Measurements from ENCODE around the gene ACVRL1. TPM values are rescaled to one million over a fixed set of nuclear protein-coding genes. Genes with fewer than 3 reads are reported as not detected.

The ACVRL1 gene
- total RNA-seq, 1 donor from 2014 or later: 56.9 TPM

DNA sequence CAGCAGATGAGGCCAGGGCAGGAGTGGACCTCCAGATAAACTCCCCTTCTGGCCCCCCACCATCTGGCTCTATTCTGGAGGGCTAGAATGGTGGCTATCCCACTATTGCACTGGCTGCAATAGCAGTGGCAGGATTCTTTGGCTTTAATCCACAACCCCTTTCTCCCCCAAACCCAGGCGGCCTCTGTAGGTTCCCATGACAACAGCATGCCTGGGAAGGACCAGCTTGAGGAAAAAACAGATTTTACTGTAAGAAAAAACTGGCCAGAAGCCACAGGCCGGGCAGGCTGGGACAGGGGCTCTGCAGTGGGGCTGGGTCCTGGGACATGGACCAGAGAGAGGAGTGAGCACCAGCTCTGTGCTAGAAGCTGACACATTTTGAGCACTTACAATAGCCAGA is 30.6 kb downstream of the ACVRL1 start:
- H3K27ac ChIP-seq (ENCODE audit: low read depth, low read length): no peak overlapping the region
- H3K27me3 ChIP-seq (ENCODE audit: control insufficient read depth in 3 of 3, insufficient read depth in 3 of 3, low read length in 3 of 3): no peaks in the 10 kb centered on the region
- H3K4me3 ChIP-seq (ENCODE audit: low read length in 3 of 3): no peak overlapping the region
- no peak overlapping the region for H3K9ac ChIP-seq (ENCODE audit: low read depth in 1 of 3, low read length in 3 of 3)
- no peaks in the 10 kb centered on the region for H3K9me3 ChIP-seq (ENCODE audit: control insufficient read depth in 3 of 3, low read length in 3 of 3)
- peaks cover 9 to 14% (median 10%) of the 10 kb centered on the region in 3 donors for H3K4me1 ChIP-seq (ENCODE audit: control insufficient read depth in 3 of 3, insufficient read depth in 3 of 3, low read length in 3 of 3)
- no peaks in the 10 kb centered on the region for H3K36me3 ChIP-seq (ENCODE audit: control insufficient read depth in 3 of 3, insufficient read depth in 3 of 3, low read length in 3 of 3)

DNA sequence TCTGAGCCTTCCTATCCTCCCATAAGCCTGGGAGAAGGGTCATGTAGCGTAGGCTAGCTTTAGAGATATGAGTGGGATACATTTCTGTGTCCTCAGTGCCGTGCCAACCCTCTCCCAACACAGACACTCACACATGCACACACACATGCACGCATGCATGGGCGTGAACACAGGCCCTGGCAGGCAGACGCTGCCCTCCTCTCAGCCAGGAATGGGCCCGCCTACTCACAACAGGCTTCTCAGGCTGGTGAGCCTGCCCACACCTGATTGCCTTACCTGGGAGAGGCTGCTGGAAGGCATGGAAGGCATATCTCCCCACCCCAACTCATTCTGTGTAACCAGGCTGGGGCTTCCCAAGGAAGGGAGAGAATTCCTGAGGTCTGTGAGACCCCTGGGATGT is 31.4 kb downstream of the ACVRL1 start:
- Histone ChIP-seq H3K9me3 (ENCODE audit: control insufficient read depth in 3 of 3, low read length in 3 of 3) (peaks cover 0 to 3% (median under 1%) of the 10 kb centered on the region in 3 donors), H3K27me3 (ENCODE audit: control insufficient read depth in 3 of 3, insufficient read depth in 3 of 3, low read length in 3 of 3) (no peaks in the 10 kb centered on the region), H3K4me3 (ENCODE audit: low read length in 3 of 3) (no peak overlapping the region), H3K36me3 (ENCODE audit: control insufficient read depth in 3 of 3, insufficient read depth in 3 of 3, low read length in 3 of 3) (no peaks in the 10 kb centered on the region), H3K4me1 (ENCODE audit: control insufficient read depth in 3 of 3, insufficient read depth in 3 of 3, low read length in 3 of 3) (peaks cover 9 to 14% (median 10%) of the 10 kb centered on the region in 3 donors), H3K9ac (ENCODE audit: low read depth in 1 of 3, low read length in 3 of 3) (no peak overlapping the region), H3K27ac (ENCODE audit: low read depth, low read length) (no peak overlapping the region)

DNA sequence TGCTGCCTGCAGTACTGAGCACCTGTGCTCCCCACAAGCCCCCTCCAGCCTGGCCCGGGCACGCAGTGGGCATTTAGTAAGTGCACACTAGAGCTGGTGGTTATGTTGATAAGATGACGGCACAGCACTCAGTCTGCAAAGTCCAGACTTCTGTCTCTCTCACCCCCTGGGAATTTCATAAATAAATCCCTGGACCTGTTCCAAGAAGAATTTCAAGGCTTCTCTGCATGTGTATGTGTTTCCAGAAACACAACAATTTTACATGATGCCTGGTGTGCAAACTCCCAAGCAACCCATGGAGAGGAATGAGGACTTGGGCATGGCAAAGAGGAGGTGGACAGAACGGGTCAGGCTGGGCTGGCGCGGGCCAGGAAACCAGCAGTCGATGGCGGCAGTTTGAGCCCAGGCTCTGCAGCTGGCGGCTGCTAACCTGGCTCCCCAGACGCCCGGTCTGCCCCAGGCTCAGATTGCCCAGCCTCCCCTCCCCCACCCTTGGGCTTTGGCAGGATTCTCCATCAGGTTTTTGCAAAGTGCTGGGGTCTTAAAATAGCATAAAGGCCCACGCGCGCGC is 33.8 kb downstream of the ACVRL1 start:
- Histone ChIP-seq H3K4me1 (ENCODE audit: control insufficient read depth in 3 of 3, insufficient read depth in 3 of 3, low read length in 3 of 3) (peaks cover 9 to 14% (median 10%) of the 10 kb centered on the region in 3 donors), H3K9ac (ENCODE audit: low read depth in 1 of 3, low read length in 3 of 3) (peak overlapping the region in 2 of 3 donors; percentile 21 to 33), H3K27me3 (ENCODE audit: control insufficient read depth in 3 of 3, insufficient read depth in 3 of 3, low read length in 3 of 3) (no peaks in the 10 kb centered on the region), H3K36me3 (ENCODE audit: control insufficient read depth in 3 of 3, insufficient read depth in 3 of 3, low read length in 3 of 3) (no peaks in the 10 kb centered on the region), H3K27ac (ENCODE audit: low read depth, low read length) (no peak overlapping the region), H3K4me3 (ENCODE audit: low read length in 3 of 3) (peak overlapping the region in 2 of 3 donors; percentile 29 to 38), H3K9me3 (ENCODE audit: control insufficient read depth in 3 of 3, low read length in 3 of 3) (peaks cover 0 to 10% (median 6%) of the 10 kb centered on the region in 3 donors)

DNA sequence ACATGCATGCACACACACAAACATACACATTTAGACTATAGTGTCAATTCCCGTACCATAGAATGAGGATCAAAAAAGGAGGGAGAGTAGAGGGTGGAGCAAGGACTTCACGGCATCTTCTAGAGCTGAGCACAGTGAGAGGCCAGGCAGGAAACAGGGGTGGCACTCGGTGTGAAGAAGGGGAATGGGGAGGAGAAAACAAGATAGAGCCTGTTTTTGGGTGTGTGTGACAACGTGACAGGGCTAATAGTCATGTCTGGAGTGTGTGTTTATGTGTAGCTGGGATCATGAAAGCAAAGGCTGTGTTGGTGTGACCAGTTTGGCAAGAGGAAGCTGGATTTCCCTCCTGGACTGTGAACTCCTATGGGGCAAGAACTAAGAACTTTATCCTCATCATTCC is 34.3 kb downstream of the ACVRL1 start:
- H3K27me3 ChIP-seq (ENCODE audit: control insufficient read depth in 3 of 3, insufficient read depth in 3 of 3, low read length in 3 of 3): no peaks in the 10 kb centered on the region
- no peak overlapping the region for H3K4me3 ChIP-seq (ENCODE audit: low read length in 3 of 3)

DNA sequence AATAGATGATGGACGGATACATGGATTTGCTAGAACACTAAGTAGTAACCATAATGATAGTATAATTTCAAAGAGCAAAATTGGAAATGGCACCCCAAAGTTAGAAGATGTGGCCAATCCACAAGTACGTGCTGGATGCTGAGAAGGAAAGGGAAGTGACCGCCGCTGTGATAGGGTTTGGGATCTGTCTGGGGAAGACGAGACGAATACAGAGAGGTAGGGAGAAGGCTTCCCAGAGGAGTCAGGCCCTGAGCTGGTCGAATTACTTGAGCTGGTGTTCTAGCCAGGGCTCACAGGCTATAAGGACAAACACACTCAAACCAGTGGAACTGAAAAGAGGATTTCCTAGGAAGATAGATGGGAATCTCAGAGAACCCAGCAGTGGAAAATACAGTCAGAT is 34.8 kb downstream of the ACVRL1 start:
- Histone ChIP-seq H3K27ac (ENCODE audit: low read depth, low read length) (no peak overlapping the region), H3K4me1 (ENCODE audit: control insufficient read depth in 3 of 3, insufficient read depth in 3 of 3, low read length in 3 of 3) (peaks cover 9 to 14% (median 10%) of the 10 kb centered on the region in 3 donors), H3K9me3 (ENCODE audit: control insufficient read depth in 3 of 3, low read length in 3 of 3) (peaks cover 0 to 10% (median 6%) of the 10 kb centered on the region in 3 donors), H3K27me3 (ENCODE audit: control insufficient read depth in 3 of 3, insufficient read depth in 3 of 3, low read length in 3 of 3) (no peaks in the 10 kb centered on the region), H3K9ac (ENCODE audit: low read depth in 1 of 3, low read length in 3 of 3) (no peak overlapping the region), H3K4me3 (ENCODE audit: low read length in 3 of 3) (no peak overlapping the region), H3K36me3 (ENCODE audit: control insufficient read depth in 3 of 3, insufficient read depth in 3 of 3, low read length in 3 of 3) (no peaks in the 10 kb centered on the region)

More for the DNA sequence above, 34.3 kb downstream of the ACVRL1 start:
- Histone ChIP-seq H3K9ac (ENCODE audit: low read depth in 1 of 3, low read length in 3 of 3) (no peak overlapping the region), H3K36me3 (ENCODE audit: control insufficient read depth in 3 of 3, insufficient read depth in 3 of 3, low read length in 3 of 3) (no peaks in the 10 kb centered on the region), H3K4me1 (ENCODE audit: control insufficient read depth in 3 of 3, insufficient read depth in 3 of 3, low read length in 3 of 3) (peaks cover 9 to 14% (median 10%) of the 10 kb centered on the region in 3 donors), H3K9me3 (ENCODE audit: control insufficient read depth in 3 of 3, low read length in 3 of 3) (peaks cover 0 to 10% (median 6%) of the 10 kb centered on the region in 3 donors), H3K27ac (ENCODE audit: low read depth, low read length) (no peak overlapping the region)

DNA sequence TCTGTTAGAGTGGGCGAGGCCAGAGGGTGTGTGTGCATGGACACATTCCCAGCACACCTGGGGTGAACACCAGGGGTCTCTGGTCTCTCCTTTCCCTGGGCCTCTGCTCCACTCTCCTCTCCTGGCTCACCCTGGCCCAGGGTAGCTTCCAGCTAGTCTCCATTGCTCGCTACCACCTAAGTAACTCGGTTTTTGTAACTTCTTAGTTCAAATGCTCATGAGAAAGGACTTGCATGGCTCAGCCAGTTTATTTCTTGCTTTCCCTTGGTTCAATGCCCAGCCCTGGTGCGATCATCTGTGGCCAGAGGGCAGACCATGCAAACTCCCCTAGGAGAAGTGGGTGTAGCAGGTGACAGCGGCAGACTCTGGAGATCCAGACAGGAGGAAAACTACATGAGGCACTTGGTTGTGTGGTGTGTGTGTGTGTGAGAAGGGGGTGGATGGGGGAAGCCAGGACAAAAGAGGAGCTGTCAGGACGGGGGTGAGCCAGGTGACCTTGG is 35.2 kb downstream of the ACVRL1 start:
- Histone ChIP-seq H3K27me3 (ENCODE audit: control insufficient read depth in 3 of 3, insufficient read depth in 3 of 3, low read length in 3 of 3) (no peaks in the 10 kb centered on the region), H3K4me3 (ENCODE audit: low read length in 3 of 3) (no peak overlapping the region), H3K27ac (ENCODE audit: low read depth, low read length) (no peak overlapping the region), H3K4me1 (ENCODE audit: control insufficient read depth in 3 of 3, insufficient read depth in 3 of 3, low read length in 3 of 3) (peaks cover 9 to 14% (median 10%) of the 10 kb centered on the region in 3 donors), H3K9ac (ENCODE audit: low read depth in 1 of 3, low read length in 3 of 3) (no peak overlapping the region), H3K9me3 (ENCODE audit: control insufficient read depth in 3 of 3, low read length in 3 of 3) (peaks cover 0 to 10% (median 6%) of the 10 kb centered on the region in 3 donors), H3K36me3 (ENCODE audit: control insufficient read depth in 3 of 3, insufficient read depth in 3 of 3, low read length in 3 of 3) (no peaks in the 10 kb centered on the region)

DNA sequence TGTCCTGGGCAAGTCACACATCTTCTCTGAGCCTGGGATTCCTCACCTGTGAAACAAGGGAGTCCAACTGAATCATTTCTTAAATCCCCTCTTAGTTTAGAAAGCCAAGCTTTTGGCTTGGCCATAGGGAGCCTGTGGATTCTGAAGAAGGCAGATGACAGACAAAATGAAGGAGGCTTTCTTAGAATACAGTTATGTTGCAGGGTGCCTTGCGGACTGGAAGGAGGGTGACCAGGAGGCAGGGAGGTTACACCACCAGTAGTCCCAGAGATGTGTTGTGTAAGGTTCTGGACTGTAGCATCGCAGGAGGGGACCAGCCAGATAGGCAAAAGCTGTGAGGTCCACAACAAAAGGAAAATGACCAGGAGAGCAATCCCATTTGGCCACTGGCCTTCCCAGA is 36.0 kb downstream of the ACVRL1 start:
- Histone ChIP-seq H3K9ac (ENCODE audit: low read depth in 1 of 3, low read length in 3 of 3) (no peak overlapping the region), H3K4me1 (ENCODE audit: control insufficient read depth in 3 of 3, insufficient read depth in 3 of 3, low read length in 3 of 3) (peaks cover 9 to 14% (median 10%) of the 10 kb centered on the region in 3 donors), H3K36me3 (ENCODE audit: control insufficient read depth in 3 of 3, insufficient read depth in 3 of 3, low read length in 3 of 3) (no peaks in the 10 kb centered on the region)

DNA sequence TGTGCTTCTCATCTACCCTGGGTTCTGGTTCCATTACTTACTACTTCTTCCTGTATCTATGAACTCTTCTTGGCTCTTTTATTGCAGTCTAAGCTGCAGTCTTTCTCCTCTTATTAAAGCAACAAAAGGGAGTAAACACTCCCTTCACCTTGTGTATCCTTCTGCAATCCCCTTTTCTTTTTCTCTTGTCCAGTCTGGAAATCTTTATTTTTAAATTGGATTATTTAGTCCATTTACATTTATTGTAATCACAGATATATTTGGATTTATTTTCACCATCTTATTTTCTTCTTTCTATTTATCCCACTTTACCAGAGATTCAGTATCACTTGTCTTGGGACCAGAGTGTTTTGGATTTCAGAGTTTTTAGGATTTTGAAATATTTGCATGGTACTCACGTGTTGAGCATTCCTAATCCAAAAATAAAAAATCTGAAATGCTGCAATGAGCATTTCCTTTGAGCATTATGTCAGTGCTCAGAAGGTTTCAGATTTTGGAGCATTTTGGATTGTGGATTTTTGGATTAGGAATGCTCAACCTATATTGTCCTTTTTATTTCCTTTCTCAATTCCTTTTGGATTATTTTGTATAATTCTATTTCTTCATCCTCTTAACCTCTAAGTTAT is 37.4 kb downstream of the ACVRL1 start:
- Histone ChIP-seq H3K9ac (ENCODE audit: low read depth in 1 of 3, low read length in 3 of 3) (no peak overlapping the region), H3K4me1 (ENCODE audit: control insufficient read depth in 3 of 3, insufficient read depth in 3 of 3, low read length in 3 of 3) (peaks cover 9 to 15% (median 10%) of the 10 kb centered on the region in 3 donors), H3K4me3 (ENCODE audit: low read length in 3 of 3) (no peak overlapping the region), H3K36me3 (ENCODE audit: control insufficient read depth in 3 of 3, insufficient read depth in 3 of 3, low read length in 3 of 3) (no peaks in the 10 kb centered on the region), H3K27me3 (ENCODE audit: control insufficient read depth in 3 of 3, insufficient read depth in 3 of 3, low read length in 3 of 3) (no peaks in the 10 kb centered on the region), H3K9me3 (ENCODE audit: control insufficient read depth in 3 of 3, low read length in 3 of 3) (peaks cover 0 to 10% (median 6%) of the 10 kb centered on the region in 3 donors), H3K27ac (ENCODE audit: low read depth, low read length) (no peak overlapping the region)

More for the DNA sequence above, 36.0 kb downstream of the ACVRL1 start:
- H3K27me3 ChIP-seq (ENCODE audit: control insufficient read depth in 3 of 3, insufficient read depth in 3 of 3, low read length in 3 of 3): no peaks in the 10 kb centered on the region
- no peak overlapping the region for H3K4me3 ChIP-seq (ENCODE audit: low read length in 3 of 3)
- no peak overlapping the region for H3K27ac ChIP-seq (ENCODE audit: low read depth, low read length)
- peaks cover 0 to 10% (median 6%) of the 10 kb centered on the region in 3 donors for H3K9me3 ChIP-seq (ENCODE audit: control insufficient read depth in 3 of 3, low read length in 3 of 3)

DNA sequence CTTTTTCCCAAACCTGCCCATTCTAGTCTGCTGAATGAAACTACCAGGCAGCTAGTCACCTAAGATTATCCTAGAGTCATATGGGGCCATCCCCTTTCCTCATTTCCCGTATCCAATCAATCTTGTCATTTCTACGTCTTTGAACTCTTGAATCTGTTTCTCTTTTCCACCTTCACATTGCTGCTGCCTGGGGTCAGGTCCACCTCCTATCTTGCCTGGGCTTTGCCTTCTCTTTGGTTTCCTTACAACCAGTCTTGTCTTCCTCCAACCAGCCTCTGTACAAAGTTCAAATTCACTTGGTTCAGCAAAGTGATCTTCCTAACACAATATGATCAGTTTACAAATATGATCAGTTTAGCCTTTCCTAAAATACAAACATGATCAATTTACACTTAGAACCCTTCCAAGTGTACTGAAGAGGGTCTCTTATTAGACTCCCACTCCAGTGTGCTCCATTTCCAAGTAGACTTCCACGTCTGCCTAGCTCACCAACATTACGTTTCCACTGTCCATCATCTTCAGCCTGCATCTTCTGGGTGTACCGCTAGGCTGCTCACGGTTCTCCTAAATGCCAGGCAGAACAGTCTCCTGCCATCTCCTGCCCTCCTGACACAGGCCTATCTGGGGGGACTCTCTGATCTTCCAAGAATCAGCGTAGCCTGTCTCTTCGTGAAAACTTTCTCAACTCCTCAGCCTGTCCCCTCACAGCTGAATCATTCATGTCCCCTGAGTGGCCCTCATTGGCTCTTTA is 40.1 kb downstream of the ACVRL1 start:
- Histone ChIP-seq H3K4me3 (ENCODE audit: low read length in 3 of 3) (no peak overlapping the region), H3K4me1 (ENCODE audit: control insufficient read depth in 3 of 3, insufficient read depth in 3 of 3, low read length in 3 of 3) (peaks cover 7 to 13% (median 11%) of the 10 kb centered on the region in 3 donors), H3K36me3 (ENCODE audit: control insufficient read depth in 3 of 3, insufficient read depth in 3 of 3, low read length in 3 of 3) (no peaks in the 10 kb centered on the region), H3K27ac (ENCODE audit: low read depth, low read length) (no peak overlapping the region), H3K27me3 (ENCODE audit: control insufficient read depth in 3 of 3, insufficient read depth in 3 of 3, low read length in 3 of 3) (no peaks in the 10 kb centered on the region), H3K9ac (ENCODE audit: low read depth in 1 of 3, low read length in 3 of 3) (no peak overlapping the region), H3K9me3 (ENCODE audit: control insufficient read depth in 3 of 3, low read length in 3 of 3) (peaks cover 0 to 10% (median 6%) of the 10 kb centered on the region in 3 donors)
